ENCODE results near the gene ADAMTS17. TPM values are rescaled to one million over a fixed set of nuclear protein-coding genes. Genes with fewer than 3 reads are reported as not detected.
A peak's percentile ranks its signal among the peaks of the same experiment; 100 is the strongest.

The ADAMTS17 gene
- total and polyA plus RNA-seq, 3 experiments from 2014 or later, result 1.2 to 2.3 (median 1.9) TPM

GRCh38 chr15:100168787-100169186 is 173.0 kb downstream of the ADAMTS17 start:
- CTCF ChIA-PET, result interaction anchor here (1.2 kb wide), 1 partner anchor 68 kb away, joined by 3 read pairs; no protein-coding TSS in a partner anchor
- Mint-ChIP-seq H3K9me3 (peaks cover 2 to 5% (median 4%) of the 10 kb centered on the region in 5 donors), H3K4me1 (peaks cover 8 to 11% (median 10%) of the 10 kb centered on the region in 3 donors), H3K36me3 (peaks cover 0 to 2% (median 0%) of the 10 kb centered on the region in 3 donors), H3K27me3 (peaks cover 0 to 3% of the 10 kb centered on the region in 2 donors), H3K27ac (no peak overlapping the region), H3K4me3 (no peak overlapping the region)
- DNase-seq, result no peak
- Histone ChIP-seq H3K9me3 (ENCODE audit: low read length) (peaks cover 5% of the 10 kb centered on the region), H3K4me1 (ENCODE audit: insufficient read depth, low read length) (no peaks in the 10 kb centered on the region), H3K36me3 (ENCODE audit: insufficient read depth, low read length) (no peaks in the 10 kb centered on the region), H3K4me3 (ENCODE audit: low read length) (no peak overlapping the region), H3K27ac (ENCODE audit: low read depth, low read length) (no peak overlapping the region), H3K27me3 (ENCODE audit: insufficient read depth, low read length, poor library complexity, severe bottlenecking) (no peaks in the 10 kb centered on the region)
- POLR2A ChIA-PET, result no interaction called here

GRCh38 chr15:100167884-100168375 is 173.8 kb downstream of the ADAMTS17 start:
- POLR2A ChIA-PET, result no interaction called here
- Histone ChIP-seq H3K36me3 (ENCODE audit: insufficient read depth, low read length) (no peaks in the 10 kb centered on the region), H3K9me3 (ENCODE audit: low read length) (no peaks in the 10 kb centered on the region), H3K4me3 (ENCODE audit: low read length) (no peak overlapping the region), H3K4me1 (ENCODE audit: insufficient read depth, low read length) (no peaks in the 10 kb centered on the region), H3K27me3 (ENCODE audit: insufficient read depth, low read length, poor library complexity, severe bottlenecking) (no peaks in the 10 kb centered on the region), H3K27ac (ENCODE audit: low read depth, low read length) (no peak overlapping the region)
- H3K27me3 Mint-ChIP-seq, result peaks cover 0 to 3% of the 10 kb centered on the region in 2 donors
- H3K36me3 Mint-ChIP-seq, result peaks cover 0 to 2% (median 0%) of the 10 kb centered on the region in 3 donors
- H3K4me3 Mint-ChIP-seq, result no peak overlapping the region
- DNase-seq, result no peak
- H3K4me1 Mint-ChIP-seq, result peaks cover 8 to 11% (median 10%) of the 10 kb centered on the region in 3 donors
- H3K9me3 Mint-ChIP-seq, result peaks cover 2 to 5% (median 4%) of the 10 kb centered on the region in 5 donors
- H3K27ac Mint-ChIP-seq, result peak overlapping the region in 1 of 8 donors; percentile 85
- CTCF ChIA-PET, result interaction anchor here (1.2 kb wide), 1 partner anchor 67 kb away, joined by 3 read pairs; no protein-coding TSS in a partner anchor

GRCh38 chr15:100166313-100166712 is 175.5 kb downstream of the ADAMTS17 start:
- peaks cover 0 to 2% (median 0%) of the 10 kb centered on the region in 5 donors for H3K9me3 Mint-ChIP-seq
- H3K27ac Mint-ChIP-seq, result no peak overlapping the region
- peaks cover 8 to 11% (median 10%) of the 10 kb centered on the region in 3 donors for H3K4me1 Mint-ChIP-seq
- no peak overlapping the region for H3K4me3 Mint-ChIP-seq
- no peaks in the 10 kb centered on the region for H3K36me3 ChIP-seq (ENCODE audit: insufficient read depth, low read length)
- POLR2A ChIA-PET, result no interaction called here
- H3K9me3 ChIP-seq (ENCODE audit: low read length), result no peaks in the 10 kb centered on the region
- H3K36me3 Mint-ChIP-seq, result peaks cover 0 to 2% (median 0%) of the 10 kb centered on the region in 3 donors
- H3K4me3 ChIP-seq (ENCODE audit: low read length), result no peak overlapping the region
- H3K4me1 ChIP-seq (ENCODE audit: insufficient read depth, low read length), result no peaks in the 10 kb centered on the region
- H3K27me3 ChIP-seq (ENCODE audit: insufficient read depth, low read length, poor library complexity, severe bottlenecking), result no peaks in the 10 kb centered on the region
- no peak for DNase-seq
- H3K27ac ChIP-seq (ENCODE audit: low read depth, low read length), result no peak overlapping the region
- peaks cover 0 to 3% of the 10 kb centered on the region in 2 donors for H3K27me3 Mint-ChIP-seq
- CTCF ChIA-PET, result no interaction called here

- no peaks in the 10 kb centered on the region for H3K4me1 Mint-ChIP-seq
- CTCF ChIA-PET, result no interaction called here
- H3K4me1 ChIP-seq (ENCODE audit: insufficient read depth, low read length), result no peaks in the 10 kb centered on the region
- H3K4me3 Mint-ChIP-seq, result no peak overlapping the region
- H3K36me3 ChIP-seq (ENCODE audit: insufficient read depth, low read length), result no peaks in the 10 kb centered on the region
- peaks cover 0 to 2% (median 0%) of the 10 kb centered on the region in 3 donors for H3K36me3 Mint-ChIP-seq
- no peaks in the 10 kb centered on the region for H3K9me3 ChIP-seq (ENCODE audit: low read length)
- no peaks in the 10 kb centered on the region for H3K9me3 Mint-ChIP-seq
- no peak overlapping the region for H3K4me3 ChIP-seq (ENCODE audit: low read length)
- no peak overlapping the region for H3K27ac ChIP-seq (ENCODE audit: low read depth, low read length)
- H3K27me3 ChIP-seq (ENCODE audit: insufficient read depth, low read length, poor library complexity, severe bottlenecking), result no peaks in the 10 kb centered on the region
- POLR2A ChIA-PET, result no interaction called here
- H3K27ac Mint-ChIP-seq, result peak overlapping the region in 1 of 8 donors; percentile 9
- H3K27me3 Mint-ChIP-seq, result peaks cover 0 to 3% of the 10 kb centered on the region in 2 donors
- DNase-seq, result no peak
These were observed 177.8 kb downstream of the ADAMTS17 start for GRCh38 chr15:100163961-100164360.

GRCh38 chr15:100160953-100161352 is 180.8 kb downstream of the ADAMTS17 start:
- no peaks in the 10 kb centered on the region for H3K27me3 ChIP-seq (ENCODE audit: insufficient read depth, low read length, poor library complexity, severe bottlenecking)
- ChIA-PET POLR2A (no interaction called here), CTCF (no interaction called here)

GRCh38 chr15:100159436-100159835 is 182.3 kb downstream of the ADAMTS17 start:
- H3K4me1 Mint-ChIP-seq, result no peaks in the 10 kb centered on the region
- Histone ChIP-seq H3K4me3 (ENCODE audit: low read length) (no peak overlapping the region), H3K9me3 (ENCODE audit: low read length) (no peaks in the 10 kb centered on the region), H3K27ac (ENCODE audit: low read depth, low read length) (no peak overlapping the region), H3K27me3 (ENCODE audit: insufficient read depth, low read length, poor library complexity, severe bottlenecking) (no peaks in the 10 kb centered on the region), H3K36me3 (ENCODE audit: insufficient read depth, low read length) (no peaks in the 10 kb centered on the region), H3K4me1 (ENCODE audit: insufficient read depth, low read length) (no peaks in the 10 kb centered on the region)
- H3K36me3 Mint-ChIP-seq, result no peaks in the 10 kb centered on the region
- H3K9me3 Mint-ChIP-seq, result no peaks in the 10 kb centered on the region
- no peak overlapping the region for H3K4me3 Mint-ChIP-seq
- no peak overlapping the region for H3K27ac Mint-ChIP-seq
- DNase-seq, result no peak
- ChIA-PET POLR2A (no interaction called here), CTCF (no interaction called here)
- no peaks in the 10 kb centered on the region for H3K27me3 Mint-ChIP-seq

More at GRCh38 chr15:100160953-100161352, 180.8 kb downstream of the ADAMTS17 start:
- Mint-ChIP-seq H3K36me3 (no peaks in the 10 kb centered on the region), H3K27me3 (no peaks in the 10 kb centered on the region), H3K27ac (no peak overlapping the region), H3K4me1 (no peaks in the 10 kb centered on the region), H3K9me3 (no peaks in the 10 kb centered on the region), H3K4me3 (no peak overlapping the region)
- DNase-seq, result no peak
- no peak overlapping the region for H3K4me3 ChIP-seq (ENCODE audit: low read length)
- no peaks in the 10 kb centered on the region for H3K4me1 ChIP-seq (ENCODE audit: insufficient read depth, low read length)
- no peaks in the 10 kb centered on the region for H3K9me3 ChIP-seq (ENCODE audit: low read length)
- no peak overlapping the region for H3K27ac ChIP-seq (ENCODE audit: low read depth, low read length)
- no peaks in the 10 kb centered on the region for H3K36me3 ChIP-seq (ENCODE audit: insufficient read depth, low read length)

- Mint-ChIP-seq H3K27me3 (no peaks in the 10 kb centered on the region), H3K4me3 (no peak overlapping the region), H3K4me1 (no peaks in the 10 kb centered on the region), H3K9me3 (no peaks in the 10 kb centered on the region), H3K27ac (no peak overlapping the region), H3K36me3 (peaks cover 0 to 2% (median 0%) of the 10 kb centered on the region in 3 donors)
- Histone ChIP-seq H3K36me3 (ENCODE audit: insufficient read depth, low read length) (no peaks in the 10 kb centered on the region), H3K9me3 (ENCODE audit: low read length) (no peaks in the 10 kb centered on the region), H3K4me3 (ENCODE audit: low read length) (no peak overlapping the region), H3K27me3 (ENCODE audit: insufficient read depth, low read length, poor library complexity, severe bottlenecking) (no peaks in the 10 kb centered on the region), H3K27ac (ENCODE audit: low read depth, low read length) (no peak overlapping the region), H3K4me1 (ENCODE audit: insufficient read depth, low read length) (no peaks in the 10 kb centered on the region)
- no peak for DNase-seq
- ChIA-PET POLR2A (no interaction called here), CTCF (no interaction called here)
These were observed 183.4 kb downstream of the ADAMTS17 start for GRCh38 chr15:100158356-100158755.

- H3K9me3 Mint-ChIP-seq, result no peaks in the 10 kb centered on the region
- ChIA-PET POLR2A (no interaction called here), CTCF (no interaction called here)
- Histone ChIP-seq H3K27me3 (ENCODE audit: insufficient read depth, low read length, poor library complexity, severe bottlenecking) (no peaks in the 10 kb centered on the region), H3K4me1 (ENCODE audit: insufficient read depth, low read length) (no peaks in the 10 kb centered on the region), H3K27ac (ENCODE audit: low read depth, low read length) (no peak overlapping the region), H3K9me3 (ENCODE audit: low read length) (no peaks in the 10 kb centered on the region), H3K36me3 (ENCODE audit: insufficient read depth, low read length) (no peaks in the 10 kb centered on the region), H3K4me3 (ENCODE audit: low read length) (no peak overlapping the region)
- no peak overlapping the region for H3K27ac Mint-ChIP-seq
- peaks cover 0 to 7% (median 2%) of the 10 kb centered on the region in 3 donors for H3K36me3 Mint-ChIP-seq
- no peak for DNase-seq
- no peaks in the 10 kb centered on the region for H3K4me1 Mint-ChIP-seq
- H3K27me3 Mint-ChIP-seq, result no peaks in the 10 kb centered on the region
- no peak overlapping the region for H3K4me3 Mint-ChIP-seq
These were observed 185.6 kb downstream of the ADAMTS17 start for GRCh38 chr15:100156201-100156600.
